Hepatocyte (in vitro differentiated cells): ENCODE measurements around the gene AK6. TPM values are rescaled to one million over a fixed set of nuclear protein-coding genes. Genes with fewer than 3 reads are reported as not detected.

Experiments used
- DNase-seq: peaks from one replicate; pipeline ENCODE4 v3.0.0-alpha.2; 2016; ENCODE audit warnings: low spot score
- H2AFZ ChIP-seq: fragments of 200-600 bp; sonication (generic); 2 replicates; pipeline ENCODE4 v1.6.0; 2016; ENCODE audit warnings: antibody characterized with exemption, mild to moderate bottlenecking
- H3K27ac ChIP-seq: fragments of 200-600 bp; sonication (generic); 2 replicates; pipeline ENCODE4 v1.5.1; 2016; ENCODE audit warnings: mild to moderate bottlenecking
- H3K27me3 ChIP-seq: fragments of 200-600 bp; sonication (generic); 2 replicates; pipeline ENCODE4 v1.6.1; 2016
- H3K36me3 ChIP-seq: fragments of 200-600 bp; sonication (generic); replicated peaks from 2 replicates; pipeline ENCODE4 v1.5.1; 2016; ENCODE audit warnings: low read depth; ENCODE audit not compliant: insufficient read depth
- H3K4me1 ChIP-seq: fragments of 200-600 bp; sonication (generic); 2 replicates; pipeline ENCODE4 v1.5.1; 2016; ENCODE audit warnings: mild to moderate bottlenecking, moderate library complexity; ENCODE audit not compliant: insufficient read depth
- H3K4me2 ChIP-seq: fragments of 200-600 bp; sonication (generic); 2 replicates; pipeline ENCODE4 v1.6.0; 2016
- H3K4me3 ChIP-seq: fragments of 200-600 bp; sonication (generic); 2 replicates; pipeline ENCODE4 v1.5.1; 2016; ENCODE audit warnings: mild to moderate bottlenecking
- H3K79me2 ChIP-seq: fragments of 200-600 bp; sonication (generic); 2 replicates; pipeline ENCODE4 v1.6.0; 2017; ENCODE audit warnings: mild to moderate bottlenecking
- H3K9me2 ChIP-seq: fragments of 200-600 bp; sonication (generic); replicated peaks from 2 replicates; pipeline ENCODE4 v1.6.0; 2017; ENCODE audit warnings: mild to moderate bottlenecking; ENCODE audit not compliant: insufficient read depth
- H3K9me3 ChIP-seq: fragments of 200-600 bp; sonication (generic); 2 replicates; pipeline ENCODE4 v1.5.1; 2016; ENCODE audit warnings: low read depth, mild to moderate bottlenecking
- H4K20me1 ChIP-seq: fragments of 200-600 bp; sonication (generic); 2 replicates; pipeline ENCODE4 v1.6.0; 2016; ENCODE audit warnings: mild to moderate bottlenecking; ENCODE audit not compliant: insufficient read depth, poor library complexity, severe bottlenecking
- CTCF ChIP-seq: fragments of 200-600 bp; sonication (generic); IDR thresholded peaks from 2 replicates; pipeline ENCODE4 v1.5.1; 2016; ENCODE audit warnings: antibody characterized with exemption, mild to moderate bottlenecking; ENCODE audit not compliant: poor library complexity
- EZH2 ChIP-seq: fragments of 200-600 bp; sonication (generic); IDR thresholded peaks from 2 replicates; pipeline ENCODE4 v1.6.1; 2016; ENCODE audit warnings: antibody characterized with exemption, mild to moderate bottlenecking, borderline replicate concordance
- EZH2phosphoT487 ChIP-seq: fragments of 200-600 bp; sonication (generic); IDR thresholded peaks from one replicate; pipeline ENCODE4 v1.6.1; 2018; ENCODE audit warnings: antibody characterized with exemption, mild to moderate bottlenecking, low read depth, moderate library complexity; ENCODE audit not compliant: unreplicated experiment, severe bottlenecking
- WGBS: methylation state at CpG from one replicate; pipeline ENCODE4 v1.1.6; 2016; ENCODE audit warnings: low lambda C conversion rate; ENCODE audit errors: missing lambda C conversion rate; 5-methylcytosine and 5-hydroxymethylcytosine counted together
- polyA plus RNA-seq: library from polyadenylated mRNA; unstranded; fragments of >200 nt; fragmentation: Nextera tagmentation; extraction: Ambion mirVana; gene quantifications from 2 replicates; pipeline ENCODE4 v1.2.1, GENCODE V29; 2016
- total RNA-seq: library from RNA; depleted of rRNA; stranded (reverse); fragments of >200 nt; gene quantifications from 2 replicates; pipeline ENCODE4 v1.2.3, GENCODE V29; 2014

The AK6 gene
- total and polyA plus RNA-seq, 2 experiments from 2014 or later, result 43.2 to 89.7 TPM

GRCh38 chr5:69415584-69415958 lies 46.3 kb upstream of the AK6 start:
- Histone ChIP-seq H3K9me3 (no peaks in the 10 kb centered on the region), H3K9me2 (no peaks in the 10 kb centered on the region), H4K20me1 (no peaks in the 10 kb centered on the region), H2AFZ (peak overlapping the region; percentile 76), H3K27me3 (no peaks in the 10 kb centered on the region), H3K36me3 (no peaks in the 10 kb centered on the region), H3K27ac (peak overlapping the region; percentile 99), H3K4me2 (peak overlapping the region; percentile 81), H3K4me3 (peak overlapping the region; percentile 77), H3K79me2 (peaks cover 47% of the 10 kb centered on the region), H3K4me1 (no peaks in the 10 kb centered on the region)
- DNase-seq, result peak; percentile 32
- WGBS, result 13% methylated on average over 18 of the region's 18 CpGs
- TF ChIP-seq EZH2phosphoT487 (no peak), EZH2 (no peak), CTCF (no peak)

GRCh38 chr5:69414885-69415583 lies 45.7 kb upstream of the AK6 start, which contains the start of gene MARVELD2:
Gene MARVELD2 (plus strand): TSS chr5:69415116. CDS start chr5:69419386, 4,270 bp downstream.
- Histone ChIP-seq H3K9me3 (no peaks in the 10 kb centered on the region), H3K79me2 (peaks cover 42% of the 10 kb centered on the region), H3K4me3 (peak within 1 kb of the TSS; percentile 77), H3K4me1 (no peaks in the 10 kb centered on the region), H4K20me1 (no peaks in the 10 kb centered on the region), H3K27me3 (no peaks in the 10 kb centered on the region), H3K36me3 (no peaks in the 10 kb centered on the region), H3K9me2 (no peaks in the 10 kb centered on the region), H3K4me2 (peak within 1 kb of the TSS; percentile 81), H2AFZ (peak within 1 kb of the TSS; percentile 76), H3K27ac (peak within 1 kb of the TSS; percentile 99)
- TF ChIP-seq EZH2, result no peak
- TF ChIP-seq CTCF, result peak; percentile 58
- peak; percentile 96 for DNase-seq
- 3% methylated on average over 49 of the region's 78 CpGs for WGBS

GRCh38 chr5:69404659-69405330 lies 35.5 kb upstream of the AK6 start:
- WGBS, result 92% methylated on average over 15 of the region's 15 CpGs
- no peaks in the 10 kb centered on the region for H3K4me1 ChIP-seq
- H3K9me3 ChIP-seq, result no peaks in the 10 kb centered on the region
- no peaks in the 10 kb centered on the region for H3K36me3 ChIP-seq
- TF ChIP-seq EZH2, result no peak
- no peak for TF ChIP-seq CTCF
- TF ChIP-seq EZH2phosphoT487, result no peak
- no peak overlapping the region for H3K27ac ChIP-seq
- peaks cover 2% of the 10 kb centered on the region for H4K20me1 ChIP-seq
- no peaks in the 10 kb centered on the region for H3K9me2 ChIP-seq
- H3K79me2 ChIP-seq, result no peaks in the 10 kb centered on the region
- H3K4me3 ChIP-seq, result no peak overlapping the region
- DNase-seq, result no peak
- no peak overlapping the region for H3K4me2 ChIP-seq
- no peak overlapping the region for H2AFZ ChIP-seq
- no peaks in the 10 kb centered on the region for H3K27me3 ChIP-seq
